OCI-LY3 (cell line): Measurements from ENCODE around the gene PACS2.
"Not testable (repeated sequence)": the region's sequence is repeated elsewhere in the genome, so short reads cannot be mapped to it uniquely, and the experiment has no call there.

Experiments used
- H2AFZ ChIP-seq: fragments of 200-600, 300-600 bp; shearing (Covaris generic); 2 replicates; pipeline ENCODE4 v1.6.0; 2014; ENCODE audit warnings: antibody characterized with exemption, low read depth, low read length
- H3K27ac ChIP-seq: fragments of 200-600, 300-600 bp; sonication (generic); 2 replicates; pipeline ENCODE4 v1.5.1; 2014; ENCODE audit warnings: mild to moderate bottlenecking, low read length, moderate library complexity, mixed read lengths
- H3K27me3 ChIP-seq: fragments of 200-600, 300-600 bp; sonication (generic); 2 replicates; pipeline ENCODE4 v1.6.1; 2014; ENCODE audit warnings: low read depth, low read length, mixed read lengths
- H3K36me3 ChIP-seq: fragments of 200-600, 300-600 bp; sonication (generic); replicated peaks from 2 replicates; pipeline ENCODE3; 2014; ENCODE audit warnings: low read depth, low read length, mixed read lengths
- H3K4me1 ChIP-seq: fragments of 300-600, 200-600 bp; sonication (generic); 2 replicates; pipeline ENCODE4 v1.6.1; 2014; ENCODE audit warnings: low read length, mixed read lengths
- H3K4me2 ChIP-seq: fragments of 200-600, 300-600 bp; sonication (generic); 2 replicates; pipeline ENCODE4 v1.6.1; 2014; ENCODE audit warnings: low read length, mixed read lengths
- H3K4me3 ChIP-seq: fragments of 300-600, 200-600 bp; sonication (generic); 2 replicates; pipeline ENCODE4 v1.5.1; 2014; ENCODE audit warnings: antibody characterized with exemption, mild to moderate bottlenecking, low read length, moderate library complexity
- H3K79me2 ChIP-seq: fragments of 300-600, 200-600 bp; shearing (Covaris generic); 2 replicates; pipeline ENCODE4 v1.6.1; 2014; ENCODE audit warnings: mild to moderate bottlenecking, low read length, mixed read lengths
- H3K9ac ChIP-seq: fragments of 300-600, 200-600 bp; shearing (Covaris generic); 2 replicates; pipeline ENCODE4 v1.6.0; 2014; ENCODE audit warnings: mild to moderate bottlenecking, low read length, moderate library complexity
- H3K9me3 ChIP-seq: fragments of 200-600, 300-600 bp; shearing (Covaris generic); 2 replicates; pipeline ENCODE4 v1.6.1; 2014; ENCODE audit warnings: low read length, mixed read lengths; ENCODE audit not compliant: insufficient read depth
- H4K20me1 ChIP-seq: fragments of 200-600, 300-600 bp; sonication (generic); 2 replicates; pipeline ENCODE4 v1.6.1; 2016; ENCODE audit warnings: low read length, mixed read lengths; ENCODE audit not compliant: insufficient read depth
- EZH2phosphoT487 ChIP-seq: fragments of 200-600 bp; shearing (Covaris generic); IDR thresholded peaks from 2 replicates; pipeline ENCODE4 v1.6.1; 2018; ENCODE audit warnings: antibody characterized with exemption, mixed run types, low read depth
- TF ChIP-seq, protein P1 (sequence below): fragments of 200-600, 300-600 bp; sonication (generic); IDR thresholded peaks from 2 replicates; pipeline ENCODE4 v1.5.1; 2014; ENCODE audit warnings: antibody characterized with exemption, low read length, low read depth

PACS2 gene

DNA sequence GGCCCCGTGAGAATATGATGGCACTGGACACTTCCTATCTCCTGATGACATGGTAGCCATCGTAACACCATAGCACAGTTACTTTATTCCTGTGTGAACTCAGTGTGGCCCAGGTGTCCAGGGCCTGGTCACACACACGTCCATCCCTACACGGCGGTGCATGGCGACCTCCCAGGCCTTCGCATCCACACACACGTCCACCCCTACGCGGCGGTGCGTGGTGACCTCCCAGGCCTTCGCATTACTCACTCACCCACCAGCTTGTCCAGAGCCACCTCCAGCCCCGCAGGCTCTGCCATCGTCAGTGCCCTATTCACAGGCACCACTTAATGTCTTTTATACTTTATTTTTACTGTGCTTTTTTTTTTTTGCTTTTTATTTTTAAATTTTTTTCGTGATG is 44.4 kb downstream of the PACS2 start:
- Histone ChIP-seq H3K4me2 (no peak overlapping the region), H3K4me3 (no peak overlapping the region)

DNA sequence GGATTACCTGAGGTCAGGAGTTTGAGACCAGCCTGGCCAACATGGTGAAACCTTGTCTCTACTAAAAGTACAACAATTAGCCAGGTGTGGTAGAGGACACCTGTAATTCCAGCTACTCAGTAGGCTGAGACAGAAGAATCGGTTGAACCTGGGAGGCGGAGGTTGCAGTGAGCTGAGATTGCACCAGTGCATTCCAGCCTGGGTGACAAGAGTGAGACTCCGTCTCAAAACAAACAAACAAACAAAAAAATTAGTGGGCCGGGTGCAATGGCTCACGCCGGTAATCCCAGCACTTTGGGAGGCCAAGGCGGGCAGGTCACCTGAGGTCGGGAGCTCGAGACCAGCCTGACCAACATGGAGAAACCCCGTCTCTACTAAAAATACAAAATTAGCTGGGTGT is 46.9 kb downstream of the PACS2 start:
- not testable (repeated sequence) for H3K79me2 ChIP-seq, H3K4me1 ChIP-seq

More for the DNA sequence above, 44.4 kb downstream of the PACS2 start:
- Histone ChIP-seq H4K20me1 (no peaks in the 10 kb centered on the region), H3K9ac (no peak overlapping the region), H3K36me3 (no peaks in the 10 kb centered on the region), H3K27me3 (no peaks in the 10 kb centered on the region), H3K4me1 (no peaks in the 10 kb centered on the region), H3K27ac (no peak overlapping the region), H2AFZ (no peak overlapping the region), H3K9me3 (no peaks in the 10 kb centered on the region), H3K79me2 (no peaks in the 10 kb centered on the region)
- TF ChIP-seq, protein P1, sequence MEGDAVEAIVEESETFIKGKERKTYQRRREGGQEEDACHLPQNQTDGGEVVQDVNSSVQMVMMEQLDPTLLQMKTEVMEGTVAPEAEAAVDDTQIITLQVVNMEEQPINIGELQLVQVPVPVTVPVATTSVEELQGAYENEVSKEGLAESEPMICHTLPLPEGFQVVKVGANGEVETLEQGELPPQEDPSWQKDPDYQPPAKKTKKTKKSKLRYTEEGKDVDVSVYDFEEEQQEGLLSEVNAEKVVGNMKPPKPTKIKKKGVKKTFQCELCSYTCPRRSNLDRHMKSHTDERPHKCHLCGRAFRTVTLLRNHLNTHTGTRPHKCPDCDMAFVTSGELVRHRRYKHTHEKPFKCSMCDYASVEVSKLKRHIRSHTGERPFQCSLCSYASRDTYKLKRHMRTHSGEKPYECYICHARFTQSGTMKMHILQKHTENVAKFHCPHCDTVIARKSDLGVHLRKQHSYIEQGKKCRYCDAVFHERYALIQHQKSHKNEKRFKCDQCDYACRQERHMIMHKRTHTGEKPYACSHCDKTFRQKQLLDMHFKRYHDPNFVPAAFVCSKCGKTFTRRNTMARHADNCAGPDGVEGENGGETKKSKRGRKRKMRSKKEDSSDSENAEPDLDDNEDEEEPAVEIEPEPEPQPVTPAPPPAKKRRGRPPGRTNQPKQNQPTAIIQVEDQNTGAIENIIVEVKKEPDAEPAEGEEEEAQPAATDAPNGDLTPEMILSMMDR, result no peak
- no peak for TF ChIP-seq EZH2phosphoT487

DNA sequence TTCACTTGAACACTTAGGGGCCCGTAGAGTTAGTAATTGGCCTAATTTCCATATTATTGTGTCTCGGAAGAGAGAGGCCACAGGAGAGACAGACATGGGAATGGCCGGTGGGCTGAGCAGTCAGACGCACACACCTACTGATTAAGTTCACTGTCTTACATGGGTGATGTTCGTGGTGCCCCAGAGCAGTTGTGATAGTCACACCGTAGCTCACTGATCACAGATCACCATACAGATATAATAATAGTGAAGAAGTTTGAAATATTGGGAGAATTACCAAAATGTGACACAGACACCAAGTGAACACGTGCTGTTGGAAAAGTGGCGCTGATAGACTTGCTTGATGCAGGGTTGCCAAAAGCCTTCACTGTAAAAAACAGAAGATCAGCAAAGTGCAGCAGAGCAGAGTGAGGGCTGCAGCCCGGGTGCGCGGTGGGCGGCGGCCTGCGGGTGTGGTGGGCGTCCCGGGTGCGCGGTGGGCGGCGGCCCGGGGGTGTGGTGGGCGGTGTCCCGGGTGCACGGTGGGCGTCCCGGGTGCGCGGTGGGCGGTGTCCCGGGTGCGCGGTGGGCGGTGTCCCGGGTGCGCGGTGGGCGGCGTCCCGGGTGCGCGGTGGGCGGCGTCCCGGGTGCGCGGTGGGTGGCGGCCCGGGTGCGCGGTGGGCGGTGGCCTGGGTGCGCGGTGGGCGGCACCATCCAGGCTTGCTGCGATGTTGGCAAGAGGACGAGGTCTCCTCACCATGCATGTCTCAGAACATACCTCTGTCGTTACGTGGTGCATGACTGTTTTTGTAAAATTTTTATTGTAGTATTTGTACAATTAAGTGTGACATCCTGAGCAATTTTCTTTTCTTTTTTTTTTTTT is 49.5 kb downstream of the PACS2 start:
- Histone ChIP-seq H3K4me1 (no peaks in the 10 kb centered on the region), H3K27ac (no peak overlapping the region), H3K36me3 (no peaks in the 10 kb centered on the region), H4K20me1 (no peaks in the 10 kb centered on the region), H3K4me3 (no peak overlapping the region), H3K79me2 (no peaks in the 10 kb centered on the region), H3K4me2 (no peak overlapping the region), H3K27me3 (no peaks in the 10 kb centered on the region), H3K9me3 (no peaks in the 10 kb centered on the region), H2AFZ (no peak overlapping the region), H3K9ac (no peak overlapping the region)
- no peak for TF ChIP-seq EZH2phosphoT487
- TF ChIP-seq, protein P1, result no peak

More for the DNA sequence above, 46.9 kb downstream of the PACS2 start:
- H3K27me3 ChIP-seq, H3K4me2 ChIP-seq, H2AFZ ChIP-seq, H4K20me1 ChIP-seq, H3K4me3 ChIP-seq, H3K9ac ChIP-seq, H3K27ac ChIP-seq, H3K36me3 ChIP-seq, H3K9me3 ChIP-seq: not testable (repeated sequence)

DNA sequence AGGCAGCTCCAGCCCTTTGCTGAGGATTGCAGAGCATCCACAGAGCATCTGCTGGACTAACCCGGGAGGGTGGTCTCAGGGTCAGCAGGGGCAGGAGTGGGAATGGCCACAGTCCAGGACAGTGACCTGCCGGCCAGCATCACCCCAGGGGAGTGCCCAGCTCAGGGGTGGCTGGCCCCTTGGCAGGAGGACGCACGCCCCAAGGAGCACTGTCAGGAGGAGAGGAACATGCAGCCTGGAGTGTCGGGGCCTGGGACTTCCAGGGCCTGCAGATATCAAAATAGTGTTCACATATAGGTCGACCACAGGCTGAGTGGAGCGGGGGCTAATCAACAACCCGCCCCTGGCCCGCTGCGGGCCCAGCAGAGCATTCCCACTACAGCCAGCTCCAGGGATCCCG is 50.6 kb downstream of the PACS2 start:
- Histone ChIP-seq H3K4me1 (no peaks in the 10 kb centered on the region), H4K20me1 (no peaks in the 10 kb centered on the region), H3K27ac (no peak overlapping the region), H3K4me2 (no peak overlapping the region), H2AFZ (no peak overlapping the region), H3K9ac (no peak overlapping the region), H3K27me3 (no peaks in the 10 kb centered on the region), H3K9me3 (no peaks in the 10 kb centered on the region), H3K4me3 (no peak overlapping the region), H3K79me2 (no peaks in the 10 kb centered on the region), H3K36me3 (no peaks in the 10 kb centered on the region)
- TF ChIP-seq, protein P1, result no peak
- no peak for TF ChIP-seq EZH2phosphoT487
